ENCODE data around the gene VAV3.

- TF ChIP-seq YY1 (IDR thresholded peaks at IDR 0.05; ENCODE audit: low read depth) (no peak), SMC3 (IDR thresholded peaks at IDR 0.05; ENCODE audit: low read depth, low read length) (no peak), RAD21 (IDR thresholded peaks at IDR 0.05; ENCODE audit: low read length) (no peak), CTCF (IDR thresholded peaks at IDR 0.05) (no peak)
Observed at GRCh38 chr1:107794571-107794970, 170.4 kb downstream of the VAV3 start.
